CD14-positive monocyte (primary cell): ENCODE data around the gene KCNAB1. TPM values are rescaled to one million over a fixed set of nuclear protein-coding genes. Genes with fewer than 3 reads are reported as not detected.

Experiments used
- DNase-seq, 3 donors: peaks; one replicate each; pipeline ENCODE4 v3.0.0-alpha.2; 2011 to 2022
- H2AFZ ChIP-seq: 2 replicates; pipeline ENCODE4 v1.6.0; 2012; ENCODE audit warnings: mild to moderate bottlenecking, low read depth, low read length, inconsistent platforms; ENCODE audit not compliant: insufficient read depth, poor library complexity, severe bottlenecking
- H3K27ac ChIP-seq, 2 donors: 1 replicate in 1 of 2; 2 replicates in 1 of 2; pipeline ENCODE4 v1.5.1; 2012 to 2013; ENCODE audit warnings: low read length in 2 of 2, control low read depth in 1 of 2, inconsistent platforms in 1 of 2, low read depth in 1 of 2, mild to moderate bottlenecking in 1 of 2
- H3K27me3 ChIP-seq, 2 donors: one replicate each; pipeline versions ENCODE4 v1.6.0 to v1.6.1; 2011 to 2013; ENCODE audit warnings: low read length in 2 of 2; ENCODE audit not compliant: control insufficient read depth in 2 of 2, insufficient read depth in 2 of 2
- H3K36me3 ChIP-seq, 2 donors: replicated peaks in 1 of 2; 1 replicate in 1 of 2; 2 replicates in 1 of 2; pipeline versions ENCODE4 v1.5.1 to v1.6.1; 2012 to 2013; ENCODE audit warnings: low read length in 2 of 2, control low read depth in 1 of 2, inconsistent platforms in 1 of 2, mild to moderate bottlenecking in 1 of 2; ENCODE audit not compliant: insufficient read depth in 2 of 2, control insufficient read depth in 1 of 2
- H3K4me1 ChIP-seq, 2 donors: 1 replicate in 1 of 2; 2 replicates in 1 of 2; pipeline versions ENCODE4 v1.5.1 to v1.6.1; 2012 to 2013; ENCODE audit warnings: low read length in 2 of 2, control low read depth in 1 of 2, inconsistent platforms in 1 of 2, mild to moderate bottlenecking in 1 of 2, moderate library complexity in 1 of 2; ENCODE audit not compliant: insufficient read depth in 2 of 2, control insufficient read depth in 1 of 2
- H3K4me2 ChIP-seq: replicated peaks from 2 replicates; pipeline ENCODE3; 2012; ENCODE audit warnings: low read length, moderate library complexity, mild to moderate bottlenecking; ENCODE audit not compliant: poor library complexity, severe bottlenecking; ENCODE audit errors: extremely low read depth
- H3K4me3 ChIP-seq, 3 experiments: fragments of 200-600 bp in 1 of 3; sonication (generic) in 1 of 3; replicated peaks in 1 of 3; 1 replicate in 2 of 3; 2 replicates in 1 of 3; pipeline ENCODE4 v1.5.1; 2011 to 2013; ENCODE audit warnings: low read length in 3 of 3, mild to moderate bottlenecking in 3 of 3, control low read depth in 2 of 3, low read depth in 2 of 3, inconsistent platforms in 1 of 3, moderate library complexity in 1 of 3
- H3K79me2 ChIP-seq: 2 replicates; pipeline ENCODE4 v1.6.0; 2012; ENCODE audit warnings: mild to moderate bottlenecking, control low read depth, inconsistent platforms, low read length, moderate library complexity; ENCODE audit not compliant: insufficient read depth
- H3K9ac ChIP-seq: 2 replicates; pipeline ENCODE4 v1.6.0; 2017; ENCODE audit warnings: low read length, mild to moderate bottlenecking; ENCODE audit not compliant: insufficient read depth, poor library complexity, severe bottlenecking
- H3K9me3 ChIP-seq, 2 donors: replicated peaks in 1 of 2; 1 replicate in 1 of 2; 2 replicates in 1 of 2; pipeline versions ENCODE4 v1.5.1 to v1.6.1; 2012 to 2013; ENCODE audit warnings: low read length in 2 of 2, control low read depth in 1 of 2; ENCODE audit not compliant: control insufficient read depth in 1 of 2, insufficient read depth in 1 of 2
- H4K20me1 ChIP-seq: 2 replicates; pipeline ENCODE4 v1.6.0; 2012; ENCODE audit warnings: mild to moderate bottlenecking, low read length, control low read depth, moderate library complexity; ENCODE audit not compliant: insufficient read depth
- H3K27ac Mint-ChIP-seq, 7 donors: one replicate each; pipeline ENCODE4 v1.8.0; 2020; ENCODE audit warnings: mild to moderate bottlenecking in 7 of 7, mixed read lengths in 7 of 7, moderate library complexity in 6 of 7, inconsistent platforms in 2 of 7
- H3K27me3 Mint-ChIP-seq, 3 donors: one replicate each; pipeline ENCODE4 v1.8.0; 2021 to 2022; ENCODE audit warnings: low read depth in 3 of 3, mild to moderate bottlenecking in 3 of 3, mixed read lengths in 3 of 3, moderate library complexity in 3 of 3, inconsistent platforms in 1 of 3
- H3K36me3 Mint-ChIP-seq, 2 donors: one replicate each; pipeline ENCODE4 v1.8.0; 2020; ENCODE audit warnings: mixed read lengths in 2 of 2, inconsistent platforms in 1 of 2, mild to moderate bottlenecking in 1 of 2
- H3K4me1 Mint-ChIP-seq: one replicate; pipeline ENCODE4 v1.8.0; 2020; ENCODE audit warnings: mild to moderate bottlenecking, mixed read lengths
- H3K4me3 Mint-ChIP-seq, 2 donors: one replicate each; pipeline ENCODE4 v1.8.0; 2020; ENCODE audit warnings: mild to moderate bottlenecking in 2 of 2, mixed read lengths in 2 of 2, moderate library complexity in 1 of 2
- H3K9me3 Mint-ChIP-seq, 7 donors: one replicate each; pipeline ENCODE4 v1.8.0; 2020 to 2022; ENCODE audit warnings: mixed read lengths in 7 of 7, mild to moderate bottlenecking in 6 of 7, moderate library complexity in 6 of 7, inconsistent platforms in 2 of 7
- CTCF ChIP-seq: fragments of 200-600 bp; IDR thresholded peaks from one replicate; pipeline ENCODE4 v1.8.0; 2022; ENCODE audit warnings: antibody characterized with exemption, mild to moderate bottlenecking
- WGBS: methylation state at CpG from one replicate; pipeline ENCODE4 v1.1.5; 2013; ENCODE audit warnings: missing lambda C conversion rate; ENCODE audit not compliant: insufficient coverage; 5-methylcytosine and 5-hydroxymethylcytosine counted together
- intact Hi-C, 2 donors: fragments of 100-400 bp; cut with micrococcal nuclease; formaldehyde crosslinking; loops; one replicate each; pipeline versions ENCODE4 v1.15.0 to v1.15.1; 2023
- polyA plus RNA-seq, 3 donors: library from polyadenylated mRNA; depleted of rRNA in 1 of 3; unstranded in 2 of 3; stranded (reverse) in 1 of 3; fragments of 300-500 nt in 2 of 3; fragments of >200 nt in 1 of 3; fragmentation: Illumina TruSeq in 2 of 3; gene quantifications; 1 replicate in 2 of 3; 2 replicates in 1 of 3; pipeline ENCODE4 v1.2.3, GENCODE V29; 2012 to 2021

The KCNAB1 gene
- polyA plus RNA-seq, 3 donors = 0.08 to 0.14 TPM; not detected in 1

DNA sequence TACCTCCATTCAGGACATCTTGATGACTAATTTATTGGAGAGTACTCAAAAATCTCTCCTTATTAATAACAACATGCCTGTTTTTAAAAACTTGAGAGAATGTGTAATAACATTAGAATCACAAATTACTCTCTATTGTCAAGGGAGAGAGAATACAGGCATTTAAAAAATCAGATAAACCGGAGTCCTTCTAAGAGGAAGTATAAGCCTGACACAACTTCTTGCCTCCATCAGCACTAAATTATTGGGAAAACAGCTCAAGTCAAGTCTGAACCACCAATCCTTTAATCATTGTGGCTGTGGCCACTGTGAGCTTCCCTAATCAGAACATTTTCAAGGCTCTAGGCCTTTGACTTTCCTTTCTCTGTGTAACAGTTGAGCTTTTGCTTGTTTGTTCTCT, 396.6 kb downstream of the KCNAB1 start:
- Mint-ChIP-seq H3K4me3 (no peak overlapping the region), H3K27me3 (peaks cover 4 to 22% (median 6%) of the 10 kb centered on the region in 3 donors), H3K27ac (no peak overlapping the region), H3K9me3 (peaks cover 0 to 1% (median 0%) of the 10 kb centered on the region in 7 donors), H3K36me3 (no peaks in the 10 kb centered on the region), H3K4me1 (peaks cover 4% of the 10 kb centered on the region)
- Histone ChIP-seq H3K36me3 (no peaks in the 10 kb centered on the region), H3K27ac (no peak overlapping the region), H3K4me3 (no peak overlapping the region), H4K20me1 (no peaks in the 10 kb centered on the region), H3K79me2 (no peaks in the 10 kb centered on the region), H2AFZ (no peak overlapping the region), H3K4me1 (no peaks in the 10 kb centered on the region), H3K4me2 (no peak overlapping the region), H3K9ac (no peak overlapping the region), H3K9me3 (no peaks in the 10 kb centered on the region), H3K27me3 (peaks cover 0 to 11% of the 10 kb centered on the region in 2 donors)
- no peak for TF ChIP-seq CTCF
- DNase-seq = no peak
- intact Hi-C loops = no loop called here
- no CpG with 5 or more reads among the region's 1 CpG for WGBS

DNA sequence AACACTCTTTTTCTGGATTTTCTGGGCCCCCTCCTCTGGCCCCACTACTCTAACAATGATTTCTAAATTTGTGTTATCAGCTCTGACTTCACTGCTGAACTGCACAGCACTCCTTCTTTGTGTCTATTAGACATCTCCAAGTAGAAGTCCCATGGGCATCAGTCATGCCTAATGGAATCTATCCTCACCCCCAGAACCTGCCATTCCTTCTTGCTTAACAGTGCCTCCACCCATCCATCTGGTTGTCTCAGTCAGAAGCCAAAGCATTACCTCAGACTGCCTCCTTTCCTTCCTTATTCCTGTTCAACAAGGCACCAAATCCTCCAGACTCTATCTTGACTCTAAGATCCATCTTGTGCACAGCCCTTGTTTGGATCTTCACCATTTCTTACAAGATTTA, 398.3 kb downstream of the KCNAB1 start:
- Histone ChIP-seq H3K27me3 (peaks cover 2 to 22% of the 10 kb centered on the region in 2 donors), H3K9me3 (no peaks in the 10 kb centered on the region), H3K79me2 (no peaks in the 10 kb centered on the region), H3K27ac (no peak overlapping the region), H3K9ac (no peak overlapping the region), H3K4me2 (no peak overlapping the region), H4K20me1 (no peaks in the 10 kb centered on the region), H3K36me3 (no peaks in the 10 kb centered on the region), H3K4me3 (no peak overlapping the region), H2AFZ (no peak overlapping the region), H3K4me1 (no peaks in the 10 kb centered on the region)
- peaks cover 4% of the 10 kb centered on the region for H3K4me1 Mint-ChIP-seq
- no peak overlapping the region for H3K27ac Mint-ChIP-seq
- H3K9me3 Mint-ChIP-seq = peaks cover 0 to 1% (median 0%) of the 10 kb centered on the region in 7 donors
- intact Hi-C loops = no loop called here
- no peak for TF ChIP-seq CTCF
- DNase-seq = no peak
- H3K36me3 Mint-ChIP-seq = no peaks in the 10 kb centered on the region
- no peak overlapping the region for H3K4me3 Mint-ChIP-seq
- peaks cover 6 to 22% (median 8%) of the 10 kb centered on the region in 3 donors for H3K27me3 Mint-ChIP-seq
